Measurements from ENCODE around the gene CTNNA1.
"Not testable (repeated sequence)": the region's sequence is repeated elsewhere in the genome, so short reads cannot be mapped to it uniquely, and the experiment has no call there.

CTNNA1 gene

GRCh38 chr5:138752951-138753793, at the start of gene CTNNA1:
TSS of gene CTNNA1 (plus strand) at chr5:138753425. CDS start at chr5:138781925, 28,500 bp downstream.
- peak; percentile 91 for DNase-seq (ENCODE audit: low spot score)

- DNase-seq (ENCODE audit: low spot score), result not testable (repeated sequence)
Measured at GRCh38 chr5:138703777-138704176, 49.4 kb upstream of the CTNNA1 start.

GRCh38 chr5:138705007-138705406, 48.2 kb upstream of the CTNNA1 start:
- DNase-seq (ENCODE audit: low spot score), result no peak

GRCh38 chr5:138705567-138705966, 47.7 kb upstream of the CTNNA1 start:
- no peak for DNase-seq (ENCODE audit: low spot score)

GRCh38 chr5:138706655-138707480, 46.4 kb upstream of the CTNNA1 start:
- DNase-seq (ENCODE audit: low spot score), result no peak

GRCh38 chr5:138708791-138709190, 44.4 kb upstream of the CTNNA1 start:
- no peak for DNase-seq (ENCODE audit: low spot score)

GRCh38 chr5:138709202-138709601, 44.0 kb upstream of the CTNNA1 start:
- no peak for DNase-seq (ENCODE audit: low spot score)

- DNase-seq (ENCODE audit: low spot score), result no peak
Measured at GRCh38 chr5:138711087-138711486, 42.1 kb upstream of the CTNNA1 start.

GRCh38 chr5:138711811-138712210, 41.4 kb upstream of the CTNNA1 start:
- no peak for DNase-seq (ENCODE audit: low spot score)

GRCh38 chr5:138712324-138712723, 40.9 kb upstream of the CTNNA1 start:
- DNase-seq (ENCODE audit: low spot score), result no peak

GRCh38 chr5:138712791-138713190, 40.4 kb upstream of the CTNNA1 start:
- no peak for DNase-seq (ENCODE audit: low spot score)

- no peak for DNase-seq (ENCODE audit: low spot score)
Measured at GRCh38 chr5:138713247-138713646, 40.0 kb upstream of the CTNNA1 start.

- DNase-seq (ENCODE audit: low spot score), result no peak
Measured at GRCh38 chr5:138714694-138715093, 38.5 kb upstream of the CTNNA1 start.

GRCh38 chr5:138715931-138716432, 37.2 kb upstream of the CTNNA1 start:
- DNase-seq (ENCODE audit: low spot score), result not testable (repeated sequence)

- DNase-seq (ENCODE audit: low spot score), result no peak
Measured at GRCh38 chr5:138716456-138716924, 36.7 kb upstream of the CTNNA1 start.

GRCh38 chr5:138717399-138717798, 35.8 kb upstream of the CTNNA1 start:
- no peak for DNase-seq (ENCODE audit: low spot score)

GRCh38 chr5:138719811-138720210, 33.4 kb upstream of the CTNNA1 start:
- no peak for DNase-seq (ENCODE audit: low spot score)

- DNase-seq (ENCODE audit: low spot score), result no peak
Measured at GRCh38 chr5:138720840-138721239, 32.4 kb upstream of the CTNNA1 start.

- no peak for DNase-seq (ENCODE audit: low spot score)
Measured at GRCh38 chr5:138721979-138722378, 31.2 kb upstream of the CTNNA1 start.

- DNase-seq (ENCODE audit: low spot score), result no peak
Measured at GRCh38 chr5:138722544-138723177, 30.6 kb upstream of the CTNNA1 start.

GRCh38 chr5:138724470-138725146, 28.6 kb upstream of the CTNNA1 start:
- no peak for DNase-seq (ENCODE audit: low spot score)
